Activated CD4-positive, alpha-beta memory T cell treated with anti-CD3 and anti-CD28 coated beads, Interleukin-2, amount 10 ng/mL, durations not matched to agents 7 days and 5 days (primary cell): ENCODE measurements around the gene ITGB3. TPM values are rescaled to one million over a fixed set of nuclear protein-coding genes. Genes with fewer than 3 reads are reported as not detected.

Experiments
- total RNA-seq, 2 experiments: library from RNA; stranded (reverse); gene quantifications; one replicate each; pipeline ENCODE4 v1.2.3, GENCODE V29; 2021

ITGB3 gene
- total RNA-seq, 2 experiments from 2014 or later = 1.9 to 2.2 TPM

Other genes with a start within 250 kb of the ITGB3 start
- gene CDC27, start 64.5 kb upstream of the ITGB3 start, total RNA-seq = 100 to 1,000 TPM; 138 to 140 TPM
- not detected for gene MYL4, start 44.5 kb upstream of the ITGB3 start, total RNA-seq
- gene EFCAB13, start 70.1 kb downstream of the ITGB3 start, total RNA-seq = 1 to 10 TPM; 5.7 to 6.4 TPM